ENCODE data around the gene ASAP3. TPM values are rescaled to one million over a fixed set of nuclear protein-coding genes. Genes with fewer than 3 reads are reported as not detected.
A peak's percentile ranks its signal among the peaks of the same experiment; 100 is the strongest.

ASAP3 gene
- total RNA-seq, 1 donor from 2014 or later, result 44.4 TPM

DNA sequence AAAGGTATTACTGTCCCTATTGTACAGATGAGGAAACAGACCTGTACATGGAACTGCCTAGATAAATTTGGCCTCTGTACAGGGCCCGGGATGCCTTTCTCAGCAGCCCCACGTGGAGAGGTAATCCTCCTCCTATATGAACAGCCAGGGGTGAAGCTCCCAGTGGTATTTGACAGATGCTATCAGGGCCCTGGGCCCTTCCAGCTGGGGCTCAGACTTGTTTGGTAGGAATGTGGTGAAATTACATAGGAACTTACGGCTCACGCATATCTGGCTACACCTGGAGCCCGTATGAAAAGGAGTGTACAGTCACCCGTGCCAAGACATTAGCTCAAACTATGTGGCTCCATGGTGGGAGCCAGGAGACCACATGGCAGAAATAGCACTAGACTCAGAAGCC, 34.7 kb downstream of the ASAP3 start:
- no peak for DNase-seq (ENCODE audit: low spot score)

GRCh38 chr1:23448846-23449245, 35.1 kb downstream of the ASAP3 start:
- no peak for DNase-seq (ENCODE audit: low spot score)

GRCh38 chr1:23446661-23447310, 37.2 kb downstream of the ASAP3 start:
- no peak for DNase-seq (ENCODE audit: low spot score)

GRCh38 chr1:23444596-23445390, 39.2 kb downstream of the ASAP3 start:
- no peak for DNase-seq (ENCODE audit: low spot score)

DNA sequence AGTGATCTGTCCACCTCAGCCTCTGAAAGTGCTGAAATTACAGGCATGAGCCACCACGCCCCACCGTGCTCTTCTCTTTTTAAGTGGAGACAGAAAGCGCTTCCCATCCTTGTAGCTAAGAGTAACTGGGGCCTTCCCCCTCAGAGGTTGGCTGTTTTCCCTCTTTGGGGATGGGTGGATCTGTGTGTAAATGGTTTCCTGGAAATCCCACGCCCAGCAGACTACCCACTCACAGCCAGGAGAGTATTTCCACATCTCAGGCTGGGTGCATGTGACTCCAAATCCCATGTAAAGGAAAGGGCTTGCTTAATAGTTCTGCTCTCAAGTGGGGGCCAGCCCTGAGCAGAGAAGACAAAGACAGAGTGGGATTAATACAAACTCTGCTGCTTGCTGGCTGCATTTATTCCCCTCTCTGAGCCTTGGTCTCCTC, 39.9 kb downstream of the ASAP3 start:
- DNase-seq (ENCODE audit: low spot score), result peak; percentile 67

DNA sequence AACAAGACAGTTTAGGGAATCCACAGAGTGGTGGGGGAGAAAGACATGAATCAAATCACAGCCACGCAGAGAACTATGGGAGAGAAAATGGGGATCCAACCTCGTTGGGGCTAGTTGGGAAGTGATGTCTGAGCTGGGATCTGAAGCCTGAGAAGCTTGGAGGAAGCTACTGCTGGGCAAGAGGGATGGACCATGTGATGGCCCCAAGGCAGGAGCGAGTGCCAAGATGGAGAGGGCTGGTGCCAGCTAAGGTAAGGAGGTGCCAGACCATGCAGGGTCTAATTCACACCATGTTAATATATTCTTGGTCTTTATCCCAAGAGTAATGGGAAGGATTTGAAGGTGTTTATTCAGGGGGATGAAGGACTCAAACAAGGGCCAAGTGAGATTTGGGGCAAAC, 41.2 kb downstream of the ASAP3 start:
- DNase-seq (ENCODE audit: low spot score), result no peak

DNA sequence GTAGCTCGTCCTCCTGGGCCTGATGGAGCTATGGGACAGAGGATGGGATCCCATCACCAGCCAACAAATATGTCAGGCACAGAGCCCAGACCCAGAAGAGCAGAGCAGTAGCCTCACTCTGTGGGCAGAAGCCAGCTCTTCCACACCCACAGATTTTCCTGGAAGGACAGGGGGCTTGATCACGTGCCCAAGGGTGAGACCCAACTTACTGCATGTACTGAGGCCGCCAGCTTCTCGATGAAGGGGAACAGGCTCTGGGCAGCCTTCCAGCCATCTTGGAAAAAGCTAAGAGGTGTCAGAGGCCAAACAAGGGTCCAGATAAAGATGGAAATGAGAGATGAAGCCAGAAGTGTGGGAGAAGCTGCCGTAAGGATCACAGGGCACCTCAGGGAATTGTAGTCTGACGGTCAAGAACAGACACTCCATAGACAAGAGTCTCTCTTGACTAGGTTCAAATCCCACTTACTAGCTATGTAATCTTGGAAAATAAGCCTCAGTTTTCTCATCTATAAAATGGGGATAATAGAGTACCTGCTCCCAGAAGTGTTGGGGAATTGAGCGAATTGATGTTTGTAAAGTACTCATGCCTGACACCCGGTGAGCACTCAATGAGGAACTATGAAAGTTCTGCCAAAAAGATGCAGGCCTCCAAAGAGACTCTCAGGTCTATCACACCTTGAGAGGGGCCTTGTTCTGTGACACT, 42.4 kb downstream of the ASAP3 start:
- no peak for DNase-seq (ENCODE audit: low spot score)

- no peak for DNase-seq (ENCODE audit: low spot score)
Measured at GRCh38 chr1:23438545-23438944, 45.4 kb downstream of the ASAP3 start.

GRCh38 chr1:23437355-23437664, 46.7 kb downstream of the ASAP3 start:
- no peak for DNase-seq (ENCODE audit: low spot score)

- DNase-seq (ENCODE audit: low spot score), result no peak
Measured at GRCh38 chr1:23436520-23437354, 47.2 kb downstream of the ASAP3 start.

DNA sequence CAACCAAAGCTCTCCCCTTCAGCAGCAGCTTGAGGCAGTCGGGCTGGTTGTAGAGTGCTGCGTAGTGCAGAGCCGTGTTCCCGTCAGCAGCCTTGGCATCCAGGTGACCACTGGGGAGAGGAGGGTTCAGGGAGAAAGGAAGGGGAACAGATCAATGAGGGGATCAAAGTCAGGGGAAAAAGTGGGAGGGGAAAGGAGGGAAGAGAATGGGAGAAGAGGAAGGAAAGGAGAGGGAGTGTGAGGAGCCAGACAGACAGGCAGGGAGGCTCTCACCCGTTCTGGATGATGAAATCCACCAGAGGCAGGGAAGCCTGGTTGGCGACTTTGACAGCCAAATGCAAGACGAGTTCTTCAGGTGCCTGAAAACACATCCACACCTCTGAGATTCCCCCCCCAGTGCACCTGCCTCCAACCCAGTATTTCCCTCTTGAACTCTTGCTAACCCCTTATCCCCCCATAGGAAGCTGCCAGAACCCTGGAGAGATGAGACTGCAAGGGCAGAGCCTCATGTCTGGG, 49.7 kb downstream of the ASAP3 start:
- no peak for DNase-seq (ENCODE audit: low spot score)

- no peak for DNase-seq (ENCODE audit: low spot score)
Measured at GRCh38 chr1:23433122-23433521, 50.9 kb downstream of the ASAP3 start.

- no peak for DNase-seq (ENCODE audit: low spot score)
Measured at GRCh38 chr1:23431431-23431830, 52.5 kb downstream of the ASAP3 start.

DNA sequence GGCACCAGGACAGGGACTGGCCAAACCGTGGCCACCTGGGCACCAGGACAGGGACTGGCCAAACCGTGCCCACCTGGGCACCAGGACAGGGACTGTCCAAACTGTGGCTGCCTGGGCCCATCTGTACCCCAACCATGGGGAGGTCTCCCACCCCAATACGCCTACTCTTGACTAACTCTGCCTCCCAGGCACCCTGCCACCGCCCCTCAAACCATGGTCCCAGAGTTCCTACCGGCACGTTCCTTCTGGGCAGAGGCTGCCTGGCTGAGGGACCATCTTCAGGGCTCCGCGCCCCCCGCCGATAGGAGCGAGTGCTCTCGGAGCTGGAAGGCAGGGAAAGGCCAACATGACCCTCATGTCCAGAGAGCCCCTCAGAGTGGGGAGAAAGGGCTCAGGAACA, 53.2 kb downstream of the ASAP3 start:
- DNase-seq (ENCODE audit: low spot score), result no peak

DNA sequence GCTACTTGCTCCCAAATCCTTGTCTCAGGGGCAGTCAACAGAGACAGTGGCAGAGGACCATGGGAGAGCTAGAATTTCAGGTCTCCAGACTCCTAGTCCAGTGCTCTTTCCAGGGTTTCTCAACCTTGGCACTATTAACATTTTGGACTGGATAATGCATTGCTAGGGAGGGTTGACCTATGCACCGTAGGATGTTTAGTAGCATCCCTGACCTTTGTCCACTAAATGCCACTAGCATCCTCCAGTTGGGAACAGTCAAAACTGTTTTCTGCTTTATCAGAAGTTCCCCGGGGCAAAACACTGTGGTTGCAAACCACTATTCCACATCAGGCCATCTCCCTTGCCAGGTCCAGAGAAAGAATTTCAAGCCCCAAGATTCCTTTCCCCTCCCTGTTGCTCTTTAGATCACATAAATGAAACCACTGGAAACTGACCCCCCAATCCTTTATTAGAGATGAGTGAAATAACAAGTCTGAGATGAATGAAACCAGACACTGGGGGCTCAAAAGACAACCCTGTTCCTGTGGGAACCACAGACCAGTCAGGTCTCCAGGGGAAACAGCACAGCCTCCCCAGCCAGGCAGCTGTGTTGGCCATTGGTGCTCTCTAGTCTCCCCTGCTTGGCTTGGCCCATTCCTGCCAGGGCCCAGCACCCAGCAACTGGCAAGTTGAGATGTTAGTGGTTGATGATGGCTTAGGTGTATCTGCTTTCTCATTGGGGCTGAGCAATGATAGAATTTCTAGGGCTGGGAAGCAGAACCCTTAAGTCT, 55.7 kb downstream of the ASAP3 start:
- no peak for DNase-seq (ENCODE audit: low spot score)

GRCh38 chr1:23427550-23427949, 56.4 kb downstream of the ASAP3 start:
- DNase-seq (ENCODE audit: low spot score), result no peak

GRCh38 chr1:23426828-23427227, 57.2 kb downstream of the ASAP3 start:
- no peak for DNase-seq (ENCODE audit: low spot score)

GRCh38 chr1:23425193-23425494, 58.8 kb downstream of the ASAP3 start:
- DNase-seq (ENCODE audit: low spot score), result no peak

- DNase-seq (ENCODE audit: low spot score), result peak; percentile 63
Measured at GRCh38 chr1:23424293-23425192, 59.4 kb downstream of the ASAP3 start, which contains the start of gene TCEA3. TSS of gene TCEA3 (minus strand) at chr1:23424748. CDS start at chr1:23424633, 115 bp downstream.
